ENCODE results near the gene OR6C74.

OR6C74 gene

DNA sequence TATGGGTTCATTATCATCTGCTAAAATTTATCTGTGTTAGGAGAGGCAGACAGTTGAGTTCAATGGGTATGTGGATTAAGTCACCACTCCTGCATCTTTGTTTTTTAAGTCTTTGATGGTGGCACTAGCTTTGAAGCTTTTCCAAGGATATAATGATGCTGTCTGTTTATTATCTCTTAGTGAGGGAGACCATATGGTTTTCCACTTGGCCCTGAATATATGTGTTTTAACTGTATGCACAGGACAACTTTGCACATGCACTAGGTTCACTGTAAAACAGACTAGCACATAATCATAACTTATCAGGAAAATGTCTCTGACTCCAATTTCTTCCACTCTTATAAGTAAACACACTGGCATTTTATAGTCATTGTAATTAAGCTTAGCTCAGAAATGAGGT lies 8.9 kb downstream of the OR6C74 start:
- H3K4me1 Mint-ChIP-seq = peaks cover under 1% of the 10 kb centered on the region
- TF ChIP-seq, protein P1, sequence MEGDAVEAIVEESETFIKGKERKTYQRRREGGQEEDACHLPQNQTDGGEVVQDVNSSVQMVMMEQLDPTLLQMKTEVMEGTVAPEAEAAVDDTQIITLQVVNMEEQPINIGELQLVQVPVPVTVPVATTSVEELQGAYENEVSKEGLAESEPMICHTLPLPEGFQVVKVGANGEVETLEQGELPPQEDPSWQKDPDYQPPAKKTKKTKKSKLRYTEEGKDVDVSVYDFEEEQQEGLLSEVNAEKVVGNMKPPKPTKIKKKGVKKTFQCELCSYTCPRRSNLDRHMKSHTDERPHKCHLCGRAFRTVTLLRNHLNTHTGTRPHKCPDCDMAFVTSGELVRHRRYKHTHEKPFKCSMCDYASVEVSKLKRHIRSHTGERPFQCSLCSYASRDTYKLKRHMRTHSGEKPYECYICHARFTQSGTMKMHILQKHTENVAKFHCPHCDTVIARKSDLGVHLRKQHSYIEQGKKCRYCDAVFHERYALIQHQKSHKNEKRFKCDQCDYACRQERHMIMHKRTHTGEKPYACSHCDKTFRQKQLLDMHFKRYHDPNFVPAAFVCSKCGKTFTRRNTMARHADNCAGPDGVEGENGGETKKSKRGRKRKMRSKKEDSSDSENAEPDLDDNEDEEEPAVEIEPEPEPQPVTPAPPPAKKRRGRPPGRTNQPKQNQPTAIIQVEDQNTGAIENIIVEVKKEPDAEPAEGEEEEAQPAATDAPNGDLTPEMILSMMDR (IDR thresholded peaks at IDR 0.05) = no peak
- H3K36me3 Mint-ChIP-seq (ENCODE audit: low read depth) = no peaks in the 10 kb centered on the region
- peaks cover 12% of the 10 kb centered on the region for H3K9me3 Mint-ChIP-seq
- H3K27ac Mint-ChIP-seq = no peak overlapping the region
- DNase-seq = no peak
- peaks cover 6% of the 10 kb centered on the region for H3K27me3 Mint-ChIP-seq (ENCODE audit: low read depth, poor library complexity)
- H3K4me3 Mint-ChIP-seq = no peak overlapping the region

DNA sequence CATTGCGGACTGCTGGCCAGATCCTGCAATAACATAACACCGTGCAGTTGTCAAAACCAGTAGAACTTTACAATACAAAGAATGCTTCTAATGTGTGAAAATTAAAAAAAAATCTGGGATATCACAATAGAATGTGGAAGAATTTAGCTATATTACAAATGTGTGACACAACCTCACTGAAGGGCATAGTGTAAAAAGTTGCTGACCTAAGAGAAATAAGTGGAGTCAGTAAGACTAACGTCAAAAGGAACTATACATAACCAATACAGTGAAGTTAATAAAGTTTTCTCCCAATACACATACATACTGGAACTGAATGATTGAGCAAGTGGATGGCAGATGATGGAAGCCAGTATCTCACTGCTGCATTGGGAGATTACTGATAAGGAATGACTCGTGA lies 12.4 kb downstream of the OR6C74 start:
- Mint-ChIP-seq H3K4me3 (no peak overlapping the region), H3K9me3 (peaks cover 12% of the 10 kb centered on the region), H3K27ac (no peak overlapping the region), H3K27me3 (ENCODE audit: low read depth, poor library complexity) (peaks cover 6% of the 10 kb centered on the region), H3K36me3 (ENCODE audit: low read depth) (no peaks in the 10 kb centered on the region), H3K4me1 (peaks cover 6% of the 10 kb centered on the region)
- TF ChIP-seq, protein P1 (IDR thresholded peaks at IDR 0.05) = no peak
- no peak for DNase-seq

DNA sequence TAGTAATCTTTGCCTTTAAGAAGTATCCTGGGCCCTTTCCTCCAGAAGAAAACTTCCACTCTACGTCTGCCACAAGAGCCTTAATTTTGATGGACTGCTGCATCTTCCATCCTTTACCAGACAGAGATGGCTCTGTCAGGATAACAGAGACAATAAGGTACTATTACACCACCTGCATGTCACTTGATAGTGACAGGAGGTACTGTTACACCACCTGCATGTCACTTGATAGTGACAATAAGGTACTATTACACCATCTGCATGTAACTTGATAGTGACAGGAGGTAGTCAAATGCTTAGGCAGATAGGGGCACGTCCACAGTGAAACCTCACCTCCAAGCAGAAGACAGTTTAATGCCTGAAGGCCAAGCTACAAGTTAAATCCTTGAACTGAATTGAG lies 13.9 kb downstream of the OR6C74 start:
- DNase-seq = no peak
- Mint-ChIP-seq H3K36me3 (ENCODE audit: low read depth) (no peaks in the 10 kb centered on the region), H3K4me3 (no peak overlapping the region), H3K4me1 (peaks cover 6% of the 10 kb centered on the region), H3K9me3 (peaks cover 12% of the 10 kb centered on the region), H3K27me3 (ENCODE audit: low read depth, poor library complexity) (peaks cover 6% of the 10 kb centered on the region), H3K27ac (no peak overlapping the region)
- TF ChIP-seq, protein P1 (IDR thresholded peaks at IDR 0.05) = no peak

DNA sequence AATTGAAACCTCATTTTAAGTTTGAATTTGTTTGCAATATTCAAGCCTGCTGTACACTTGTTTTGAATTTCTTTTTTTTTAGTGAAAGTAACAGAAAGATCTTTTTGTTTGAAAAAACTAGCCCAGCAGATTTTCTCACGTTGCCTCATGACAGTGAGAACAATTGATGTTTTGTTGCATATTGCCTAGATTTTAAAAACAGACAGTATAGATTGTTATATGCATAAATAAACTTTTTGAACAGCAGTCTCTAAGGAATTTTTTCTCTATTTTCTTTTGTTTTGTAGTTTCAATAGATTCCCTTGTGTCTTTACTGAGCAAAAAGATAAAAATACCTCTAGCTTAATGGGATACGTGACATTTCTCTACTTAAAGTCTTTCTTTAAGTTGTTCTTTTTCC lies 36.6 kb downstream of the OR6C74 start:
- Mint-ChIP-seq H3K36me3 (ENCODE audit: low read depth) (no peaks in the 10 kb centered on the region), H3K27ac (no peak overlapping the region), H3K4me3 (no peak overlapping the region)

DNA sequence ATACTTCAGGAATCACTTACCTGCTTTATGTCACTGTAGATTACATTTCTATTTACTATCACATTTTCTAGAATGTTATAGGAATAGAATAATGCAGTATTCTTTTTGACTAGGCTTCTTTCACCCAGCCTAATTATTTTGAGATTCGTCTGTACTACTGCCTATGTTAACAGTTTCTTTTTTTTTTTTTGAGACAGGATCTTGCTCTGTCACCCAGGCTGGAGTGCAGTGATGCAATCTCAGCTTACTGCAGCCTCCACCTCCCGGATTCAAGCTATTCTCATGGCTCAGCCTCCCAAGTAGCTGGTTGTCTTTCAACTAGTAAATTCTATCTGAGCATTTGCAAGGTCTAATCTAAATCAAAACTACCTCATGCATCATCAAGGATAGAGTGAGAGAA lies 45.6 kb downstream of the OR6C74 start:
- Mint-ChIP-seq H3K36me3 (ENCODE audit: low read depth) (no peaks in the 10 kb centered on the region), H3K4me1 (no peaks in the 10 kb centered on the region), H3K27me3 (ENCODE audit: low read depth, poor library complexity) (peaks cover 9% of the 10 kb centered on the region), H3K27ac (no peak overlapping the region), H3K9me3 (no peaks in the 10 kb centered on the region), H3K4me3 (no peak overlapping the region)
- TF ChIP-seq, protein P1 (IDR thresholded peaks at IDR 0.05) = no peak
- DNase-seq = no peak

More for the DNA sequence above, 36.6 kb downstream of the OR6C74 start:
- no peaks in the 10 kb centered on the region for H3K4me1 Mint-ChIP-seq
- H3K27me3 Mint-ChIP-seq (ENCODE audit: low read depth, poor library complexity) = no peaks in the 10 kb centered on the region
- TF ChIP-seq, protein P1 (IDR thresholded peaks at IDR 0.05) = no peak
- H3K9me3 Mint-ChIP-seq = peaks cover 19% of the 10 kb centered on the region
- no peak for DNase-seq

Data from nephron progenitor cell (in vitro differentiated cells).